ENCODE measurements around the gene TEX261.
A peak's percentile ranks its signal among the peaks of the same experiment; 100 is the strongest.

The TEX261 gene

GRCh38 chr2:70947556-70948184, 47.0 kb downstream of the TEX261 start:
- H3K4me3 ChIP-seq (IDR thresholded peaks at IDR 0.05; ENCODE audit: insufficient read depth, low read depth, low read length) = no peak overlapping the region
- peak overlapping the region; percentile 71 for H3K4me2 ChIP-seq
- peak overlapping the region; percentile 90 for H2AFZ ChIP-seq (ENCODE audit: low read depth)
- H3K27me3 ChIP-seq (ENCODE audit: insufficient read depth, low read depth) = no peaks in the 10 kb centered on the region
- no peaks in the 10 kb centered on the region for H4K20me1 ChIP-seq (ENCODE audit: insufficient read depth)
- no peaks in the 10 kb centered on the region for H3K79me2 ChIP-seq (ENCODE audit: insufficient read depth, low read depth)
- H3K4me1 ChIP-seq (ENCODE audit: low read depth, poor library complexity, severe bottlenecking) = peaks cover 18% of the 10 kb centered on the region
- no peaks in the 10 kb centered on the region for H3K36me3 ChIP-seq (ENCODE audit: insufficient read depth)
- H3K9ac ChIP-seq = peak overlapping the region; percentile 40; the same call in 1 of the 2 replicates
- H3K27ac ChIP-seq = no peak overlapping the region
- no peak for TF ChIP-seq CTCF (conservative IDR thresholded peaks at IDR 0.05; ENCODE audit: low read depth, low read length)

- no peak overlapping the region for H3K27ac ChIP-seq
- peak overlapping the region; percentile 38 for H3K4me3 ChIP-seq (IDR thresholded peaks at IDR 0.05; ENCODE audit: insufficient read depth, low read depth, low read length)
- H3K4me2 ChIP-seq = peak overlapping the region; percentile 21
- H4K20me1 ChIP-seq (ENCODE audit: insufficient read depth) = no peaks in the 10 kb centered on the region
- peaks cover 18% of the 10 kb centered on the region for H3K4me1 ChIP-seq (ENCODE audit: low read depth, poor library complexity, severe bottlenecking)
- H2AFZ ChIP-seq (ENCODE audit: low read depth) = peak overlapping the region; percentile 90
- TF ChIP-seq CTCF (conservative IDR thresholded peaks at IDR 0.05; ENCODE audit: low read depth, low read length) = peak; percentile 96
- no peaks in the 10 kb centered on the region for H3K27me3 ChIP-seq (ENCODE audit: insufficient read depth, low read depth)
- H3K9ac ChIP-seq = no peak overlapping the region
- no peaks in the 10 kb centered on the region for H3K79me2 ChIP-seq (ENCODE audit: insufficient read depth, low read depth)
- no peaks in the 10 kb centered on the region for H3K36me3 ChIP-seq (ENCODE audit: insufficient read depth)
Observed at GRCh38 chr2:70946832-70947442, 47.7 kb downstream of the TEX261 start.

GRCh38 chr2:70944111-70944690, 50.5 kb downstream of the TEX261 start:
- Histone ChIP-seq H3K79me2 (ENCODE audit: insufficient read depth, low read depth) (no peaks in the 10 kb centered on the region), H3K27me3 (ENCODE audit: insufficient read depth, low read depth) (no peaks in the 10 kb centered on the region)

GRCh38 chr2:70943205-70943871, 51.3 kb downstream of the TEX261 start:
- Histone ChIP-seq H3K9ac (no peak overlapping the region), H2AFZ (ENCODE audit: low read depth) (no peak overlapping the region), H3K27me3 (ENCODE audit: insufficient read depth, low read depth) (no peaks in the 10 kb centered on the region), H3K4me2 (no peak overlapping the region), H3K4me1 (ENCODE audit: low read depth, poor library complexity, severe bottlenecking) (peaks cover 12% of the 10 kb centered on the region), H4K20me1 (ENCODE audit: insufficient read depth) (no peaks in the 10 kb centered on the region), H3K36me3 (ENCODE audit: insufficient read depth) (no peaks in the 10 kb centered on the region), H3K4me3 (IDR thresholded peaks at IDR 0.05; ENCODE audit: insufficient read depth, low read depth, low read length) (no peak overlapping the region), H3K27ac (no peak overlapping the region), H3K79me2 (ENCODE audit: insufficient read depth, low read depth) (no peaks in the 10 kb centered on the region)
- no peak for TF ChIP-seq CTCF (conservative IDR thresholded peaks at IDR 0.05; ENCODE audit: low read depth, low read length)

More at GRCh38 chr2:70944111-70944690, 50.5 kb downstream of the TEX261 start:
- no peak for TF ChIP-seq CTCF (conservative IDR thresholded peaks at IDR 0.05; ENCODE audit: low read depth, low read length)
- H3K36me3 ChIP-seq (ENCODE audit: insufficient read depth) = no peaks in the 10 kb centered on the region
- H3K4me3 ChIP-seq (IDR thresholded peaks at IDR 0.05; ENCODE audit: insufficient read depth, low read depth, low read length) = no peak overlapping the region
- H3K9ac ChIP-seq = no peak overlapping the region
- H3K4me2 ChIP-seq = no peak overlapping the region
- H2AFZ ChIP-seq (ENCODE audit: low read depth) = no peak overlapping the region
- peaks cover 18% of the 10 kb centered on the region for H3K4me1 ChIP-seq (ENCODE audit: low read depth, poor library complexity, severe bottlenecking)
- no peak overlapping the region for H3K27ac ChIP-seq
- no peaks in the 10 kb centered on the region for H4K20me1 ChIP-seq (ENCODE audit: insufficient read depth)
